H1 (cell line): ENCODE measurements around the gene ASIC1. TPM values are rescaled to one million over a fixed set of nuclear protein-coding genes. Genes with fewer than 3 reads are reported as not detected.

Source experiments
- ATF2 ChIP-seq: IDR thresholded peaks from 2 replicates; pipeline ENCODE4 v1.6.1; 2012; ENCODE audit warnings: low read length, inconsistent platforms
- BACH1 ChIP-seq: IDR thresholded peaks from 2 replicates; pipeline ENCODE4 v1.6.1; 2012; ENCODE audit warnings: low read length, improper control_type of control experiment
- CBX8 ChIP-seq: fragments of 300-800, 300-1000 bp; sonication (generic); IDR thresholded peaks from 2 replicates; pipeline ENCODE4 v1.7.1; 2016; ENCODE audit warnings: low read depth, low read length, borderline replicate concordance
- CHD7 ChIP-seq: fragments of 300-600 bp; sonication (generic); IDR thresholded peaks from 2 replicates; pipeline ENCODE4 v1.7.1; 2012; ENCODE audit warnings: low read length, moderate library complexity, mild to moderate bottlenecking, inconsistent platforms; ENCODE audit not compliant: insufficient replicate concordance
- JUN ChIP-seq: IDR thresholded peaks from 2 replicates; pipeline ENCODE4 v1.6.1; 2011; ENCODE audit warnings: low read depth, mild to moderate bottlenecking, improper control_type of control experiment, low read length
- NRF1 ChIP-seq: IDR thresholded peaks from 2 replicates; pipeline ENCODE4 v1.6.1; 2011; ENCODE audit warnings: mild to moderate bottlenecking, low read depth, low read length, improper control_type of control experiment
- POU5F1 ChIP-seq: IDR thresholded peaks from 2 replicates; pipeline ENCODE4 v1.6.1; 2011; ENCODE audit warnings: low read depth, mild to moderate bottlenecking, low read length, moderate library complexity
- polyA plus RNA-seq, 7 experiments: library from polyadenylated mRNA; depleted of rRNA in 3 of 7; stranded (reverse) in 5 of 7; unstranded in 2 of 7; fragments of >200 nt in 5 of 7; fragments of 200-250 nt in 2 of 7; gene quantifications; 1 replicate in 5 of 7; 2 replicates in 1 of 7; 4 replicates in 1 of 7; pipeline versions ENCODE4 v1.2.1 to v1.2.3, GENCODE V29; 2011 to 2013; ENCODE audit warnings: missing spikeins in 2 of 7, mixed read lengths in 2 of 7
- total RNA-seq: library from RNA; stranded (reverse); fragmentation: NEBNext Ultra II Directional; extraction: Animal tissue kit (Norgen Biotek cat#: 25700); gene quantifications from 2 replicates; pipeline ENCODE4 v1.2.1, GENCODE V29; 2021

The ASIC1 gene
- total and polyA plus RNA-seq, 2 of the 8 experiments (the other 6 are each of a cell fraction or from before 2014, with no cell fraction given), result 2.4 to 4.4 TPM

- TF ChIP-seq CHD7, result no peak
- TF ChIP-seq ATF2, result no peak
- no peak for TF ChIP-seq BACH1
- no peak for TF ChIP-seq JUN
- no peak for TF ChIP-seq CBX8
- TF ChIP-seq NRF1, result no peak
- TF ChIP-seq POU5F1, result no peak
These were observed 16.1 kb upstream of the ASIC1 start (continued) for GRCh38 chr12:50041062-50041860.
